Renal cortex interstitium (tissue), 15 donors: ENCODE data around the gene ENKD1. TPM values are rescaled to one million over a fixed set of nuclear protein-coding genes. Genes with fewer than 3 reads are reported as not detected.

Experiments used
- DNase-seq, 11 donors: peaks; one replicate each; pipeline ENCODE4 v3.0.0-alpha.2; 2013; ENCODE audit warnings: low read depth in 9 of 11, low spot score in 4 of 11; ENCODE audit errors: extremely low read depth in 1 of 11
- long read RNA-seq, 16 experiments: transcript quantifications; one replicate each; lab custom pipeline, GENCODE V29; 2026
- polyA plus RNA-seq, 3 donors: library from polyadenylated mRNA; unstranded; fragments of 120-200 nt; gene quantifications; one replicate each; pipeline ENCODE4 v1.2.1, GENCODE V29; 2013; ENCODE audit not compliant: insufficient read length in 3 of 3

ENKD1 gene
- polyA plus RNA-seq: 10 to 100 TPM; 20.2 to 34.6 (median 25.7) TPM
- long read RNA-seq, donor 1, partial matches to known transcripts: 0 of 6 reads
- long read RNA-seq, donor 1, other reads (novel, unspliced or antisense): 0 of 6 reads
- long read RNA-seq, donor 2, transcript ENKD1-201 (7 exons, 1,579 nt): major isoform, 7 of 7 reads
- long read RNA-seq, donor 2, partial matches to known transcripts: 0 of 7 reads
- long read RNA-seq, donor 2, other reads (novel, unspliced or antisense): 0 of 7 reads
- long read RNA-seq, donor 3, transcript ENKD1-201 (7 exons, 1,579 nt): major isoform, 9 of 11 reads
- long read RNA-seq, donor 3, partial matches to known transcripts: 0 of 11 reads
- long read RNA-seq, donor 3, other reads (novel, unspliced or antisense): 0 of 11 reads
- long read RNA-seq, donor 4, partial matches to known transcripts: 0 of 5 reads
- long read RNA-seq, donor 4, other reads (novel, unspliced or antisense): 0 of 5 reads
- long read RNA-seq, donor 5: 0 reads
- long read RNA-seq, donor 6, transcript ENKD1-201 (7 exons, 1,579 nt): major isoform, 6 of 7 reads
- long read RNA-seq, donor 6, partial matches to known transcripts: 0 of 7 reads
- long read RNA-seq, donor 6, other reads (novel, unspliced or antisense): 0 of 7 reads
- long read RNA-seq, donor 7, transcript ENKD1-201 (7 exons, 1,579 nt): major isoform, 7 of 13 reads
- long read RNA-seq, donor 7, partial matches to known transcripts: 0 of 13 reads
- long read RNA-seq, donor 7, other reads (novel, unspliced or antisense): 0 of 13 reads
- long read RNA-seq, donor 8: 0 reads
- long read RNA-seq, donor 9, transcript ENKD1-201 (7 exons, 1,579 nt): major isoform, 6 of 16 reads
- long read RNA-seq, donor 9, partial matches to known transcripts: 8 of 16 reads
- long read RNA-seq, donor 9, other reads (novel, unspliced or antisense): 0 of 16 reads
- long read RNA-seq, donor 10, transcript ENKD1-201 (7 exons, 1,579 nt): major isoform, 9 of 12 reads
- long read RNA-seq, donor 10, partial matches to known transcripts: 0 of 12 reads
- long read RNA-seq, donor 10, other reads (novel, unspliced or antisense): 0 of 12 reads
- long read RNA-seq, donor 11, partial matches to known transcripts: 0 of 4 reads
- long read RNA-seq, donor 11, other reads (novel, unspliced or antisense): 0 of 4 reads
- long read RNA-seq, donor 12, partial matches to known transcripts: 0 of 8 reads
- long read RNA-seq, donor 12, other reads (novel, unspliced or antisense): 0 of 8 reads
- long read RNA-seq, donor 13: 0 reads
- long read RNA-seq, donor 14, transcript ENKD1-201 (7 exons, 1,579 nt): major isoform, 9 of 9 reads
- long read RNA-seq, donor 14, partial matches to known transcripts: 0 of 9 reads
- long read RNA-seq, donor 14, other reads (novel, unspliced or antisense): 0 of 9 reads
- long read RNA-seq, donor 15, partial matches to known transcripts: 0 of 2 reads
- long read RNA-seq, donor 15, other reads (novel, unspliced or antisense): 0 of 2 reads
- long read RNA-seq, donor 16, transcript ENKD1-201 (7 exons, 1,579 nt): major isoform, 20 of 32 reads
- long read RNA-seq, donor 16, partial matches to known transcripts: 5 of 32 reads
- long read RNA-seq, donor 16, other reads (novel, unspliced or antisense): 0 of 32 reads

GRCh38 chr16:67666559-67667452, at the start of gene ENKD1, which contains the start of gene C16orf86:
Gene ENKD1 (minus strand): TSS chr16:67666750. CDS start chr16:67666442, 308 bp downstream.
Gene C16orf86 (plus strand): TSS chr16:67666814. CDS start chr16:67666971, 157 bp downstream.
- peak in 6 of 11 donors; percentile 66 to 79 (median 70) for DNase-seq

- DNase-seq: no peak
Observed at GRCh38 chr16:67716097-67716496, 49.5 kb upstream of the ENKD1 start.

- DNase-seq: no peak
Observed at GRCh38 chr16:67714522-67714921, 48.0 kb upstream of the ENKD1 start.

GRCh38 chr16:67713647-67714273, 47.2 kb upstream of the ENKD1 start:
- DNase-seq: no peak

GRCh38 chr16:67710607-67711006, 44.1 kb upstream of the ENKD1 start:
- no peak for DNase-seq

GRCh38 chr16:67709050-67709449, 42.5 kb upstream of the ENKD1 start:
- no peak for DNase-seq

GRCh38 chr16:67708368-67708771, 41.8 kb upstream of the ENKD1 start:
- DNase-seq: no peak

GRCh38 chr16:67707790-67708189, 41.2 kb upstream of the ENKD1 start:
- no peak for DNase-seq

GRCh38 chr16:67707210-67707609, 40.7 kb upstream of the ENKD1 start:
- no peak for DNase-seq

- DNase-seq: no peak
Observed at GRCh38 chr16:67704110-67704509, 37.6 kb upstream of the ENKD1 start.

- no peak for DNase-seq
Observed at GRCh38 chr16:67703626-67704025, 37.1 kb upstream of the ENKD1 start.

- DNase-seq: no peak
Observed at GRCh38 chr16:67702130-67702529, 35.6 kb upstream of the ENKD1 start.

- DNase-seq: no peak
Observed at GRCh38 chr16:67701420-67701819, 34.9 kb upstream of the ENKD1 start.

- DNase-seq: no peak
Observed at GRCh38 chr16:67699265-67699664, 32.7 kb upstream of the ENKD1 start.

GRCh38 chr16:67697422-67698185, 31.1 kb upstream of the ENKD1 start:
- no peak for DNase-seq

GRCh38 chr16:67694611-67695010, 28.1 kb upstream of the ENKD1 start:
- DNase-seq: no peak
